IPS-15b (cell line): ENCODE measurements around the gene MMP17.
A peak's percentile ranks its signal among the peaks of the same experiment; 100 is the strongest.

ENCODE experiments used
- H3K27me3 ChIP-seq: one replicate; pipeline ENCODE4 v1.6.1; 2013; ENCODE audit warnings: low read length; ENCODE audit not compliant: control insufficient read depth, insufficient read depth
- H3K36me3 ChIP-seq: one replicate; pipeline ENCODE4 v1.6.1; 2013; ENCODE audit warnings: low read length; ENCODE audit not compliant: control insufficient read depth, insufficient read depth
- H3K4me1 ChIP-seq: one replicate; pipeline ENCODE4 v1.6.1; 2013; ENCODE audit warnings: mild to moderate bottlenecking, low read length; ENCODE audit not compliant: control insufficient read depth, insufficient read depth
- H3K4me3 ChIP-seq: one replicate; pipeline ENCODE4 v1.5.1; 2013; ENCODE audit warnings: low read depth, low read length
- H3K9ac ChIP-seq: one replicate; pipeline ENCODE4 v1.6.1; 2013; ENCODE audit warnings: low read depth, mild to moderate bottlenecking, low read length
- H3K9me3 ChIP-seq: one replicate; pipeline ENCODE4 v1.6.1; 2013; ENCODE audit warnings: mild to moderate bottlenecking, low read length; ENCODE audit not compliant: control insufficient read depth, insufficient read depth

The MMP17 gene

DNA sequence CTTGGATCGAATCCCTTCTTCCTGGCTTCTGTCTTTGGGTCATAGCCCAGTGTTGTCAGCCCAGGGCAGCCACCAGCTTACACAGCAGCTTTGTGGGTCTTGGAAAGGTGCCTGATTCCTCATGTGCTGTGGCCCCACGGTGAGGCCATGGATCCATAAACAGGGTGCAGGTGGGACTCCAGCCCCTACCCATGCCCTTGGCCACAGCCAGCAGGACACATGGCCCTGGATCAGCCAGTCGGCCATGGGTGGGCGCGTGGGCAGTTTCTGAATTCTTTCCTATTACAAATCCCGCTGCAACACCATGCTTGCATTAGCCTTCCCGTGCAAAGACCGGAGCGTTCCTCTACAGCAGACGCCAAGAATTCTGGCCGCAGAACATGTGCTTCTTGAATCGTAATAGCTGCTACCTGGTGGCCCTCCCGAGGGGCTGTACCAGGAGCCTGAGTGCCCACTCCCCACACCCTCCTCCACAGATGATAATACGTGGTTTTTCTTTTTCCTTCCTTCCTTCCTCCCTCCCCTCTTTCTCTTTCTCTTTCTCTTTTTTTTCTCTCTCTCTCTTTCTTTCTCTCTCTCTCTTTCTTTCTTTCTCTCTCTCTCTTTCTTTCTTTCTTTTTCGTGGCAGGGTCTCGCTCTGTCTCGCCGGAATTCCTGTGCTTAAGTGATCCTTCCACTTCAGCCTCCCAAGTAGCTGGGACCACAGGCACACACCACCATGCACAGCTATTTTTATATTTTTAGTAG, 2.9 kb upstream of the MMP17 start:
- H3K9ac ChIP-seq: no peak overlapping the region
- no peaks in the 10 kb centered on the region for H3K36me3 ChIP-seq
- no peaks in the 10 kb centered on the region for H3K9me3 ChIP-seq
- no peak overlapping the region for H3K4me3 ChIP-seq
- no peaks in the 10 kb centered on the region for H3K4me1 ChIP-seq
- peaks cover 12% of the 10 kb centered on the region for H3K27me3 ChIP-seq

DNA sequence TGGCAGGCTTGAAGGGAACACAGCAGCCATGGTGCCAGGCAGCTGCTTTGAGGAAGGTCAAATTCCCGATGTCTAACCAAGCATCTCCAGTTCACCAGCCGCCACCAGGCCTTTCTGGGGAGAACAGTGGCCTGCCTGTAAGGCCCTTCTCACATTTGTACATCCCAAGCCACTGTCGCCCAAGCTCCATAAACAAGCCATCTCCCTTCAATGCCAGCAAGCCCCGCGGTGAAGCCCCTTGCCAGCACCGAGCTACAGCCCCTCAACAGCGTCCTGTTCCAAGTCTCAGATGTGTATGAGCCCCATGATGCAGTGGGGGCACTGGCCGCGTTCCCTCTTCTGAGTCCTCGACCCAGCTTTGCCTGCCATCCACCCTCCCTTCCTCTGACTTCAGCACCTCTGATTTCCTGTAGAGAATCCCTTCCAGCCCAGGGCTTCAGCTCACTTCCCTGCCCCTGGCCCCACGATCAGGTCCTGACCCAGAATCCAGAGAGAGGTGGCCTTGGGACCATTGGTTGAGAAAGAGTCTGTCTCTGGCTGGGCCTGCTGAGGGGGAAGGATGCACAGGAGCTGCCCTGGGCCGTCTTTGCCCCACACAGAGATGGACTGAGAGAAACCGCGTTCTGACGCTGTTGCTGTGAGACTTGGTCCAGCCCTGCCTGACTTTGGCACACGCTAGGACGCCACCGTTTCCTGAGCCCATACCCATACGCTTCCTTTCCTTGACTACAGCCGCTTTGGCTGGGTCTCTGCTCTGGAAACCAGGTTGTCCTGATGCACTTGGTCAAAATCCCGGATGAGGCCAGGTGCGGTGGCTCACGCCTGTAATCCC, 1.9 kb upstream of the MMP17 start:
- Histone ChIP-seq H3K9me3 (no peaks in the 10 kb centered on the region), H3K4me1 (no peaks in the 10 kb centered on the region), H3K9ac (no peak overlapping the region), H3K27me3 (peaks cover 13% of the 10 kb centered on the region), H3K4me3 (no peak overlapping the region), H3K36me3 (no peaks in the 10 kb centered on the region)

DNA sequence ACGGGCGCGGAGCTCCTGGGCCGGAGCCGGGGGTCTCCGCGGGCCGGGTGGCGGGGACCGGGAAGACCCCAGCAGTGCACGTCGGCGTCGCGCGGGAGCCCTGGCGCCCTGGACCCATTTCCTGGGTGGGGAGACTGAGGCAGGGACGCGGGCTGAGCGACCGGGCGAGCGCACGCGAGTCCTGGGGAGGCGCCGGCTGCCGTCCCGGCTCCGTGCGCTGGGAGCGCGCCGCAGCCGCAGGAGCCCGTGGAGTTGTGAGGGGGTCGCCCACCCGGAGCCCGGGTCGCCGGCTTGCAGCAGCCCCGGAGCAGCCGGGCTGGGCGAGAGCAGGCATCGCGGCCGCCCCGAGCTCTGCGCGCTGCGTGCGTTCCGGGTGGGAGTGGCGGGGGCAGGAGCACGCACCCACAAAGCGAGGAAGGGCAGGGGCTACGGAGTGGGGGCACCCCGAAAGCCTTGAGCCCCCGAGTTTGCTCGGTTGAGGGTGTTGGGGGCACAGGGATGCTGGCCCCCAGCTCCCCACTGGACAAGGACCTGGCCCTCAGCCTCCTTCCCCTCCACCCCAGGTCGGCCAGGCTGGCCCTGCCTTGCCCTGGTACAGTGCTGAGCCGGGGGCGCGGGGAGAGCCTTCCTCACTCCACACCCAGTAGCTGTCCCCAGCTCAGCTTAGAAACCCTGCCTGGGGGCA, 620 bp downstream of the MMP17 start:
- no peaks in the 10 kb centered on the region for H3K4me1 ChIP-seq
- H3K9ac ChIP-seq: peak overlapping the region; percentile 37
- no peaks in the 10 kb centered on the region for H3K9me3 ChIP-seq
- H3K27me3 ChIP-seq: peaks cover 14% of the 10 kb centered on the region
- H3K36me3 ChIP-seq: no peaks in the 10 kb centered on the region
- H3K4me3 ChIP-seq: peak overlapping the region; percentile 60

DNA sequence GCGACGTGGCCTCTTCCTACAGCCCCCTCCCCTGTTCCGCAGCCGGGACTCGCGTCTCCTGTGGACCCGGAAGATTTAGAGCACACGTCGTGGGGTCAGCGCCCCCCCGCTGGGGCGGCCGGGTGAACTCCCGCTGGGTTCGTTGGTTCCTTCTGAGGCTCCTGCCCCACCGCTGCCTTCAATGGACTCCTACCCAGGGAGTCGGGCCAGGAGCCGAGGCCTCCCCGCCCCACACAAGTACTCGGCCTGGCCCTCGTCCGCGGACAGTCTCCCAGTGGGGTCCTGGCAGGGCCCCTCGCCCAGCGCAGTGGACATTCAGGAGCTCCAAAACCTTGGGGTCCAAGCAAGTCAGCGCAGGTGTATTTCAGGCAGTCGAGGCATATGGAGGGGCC, 1.2 kb downstream of the MMP17 start:
- peaks cover 14% of the 10 kb centered on the region for H3K27me3 ChIP-seq
- H3K9ac ChIP-seq: no peak overlapping the region
- peak overlapping the region; percentile 60 for H3K4me3 ChIP-seq
- H3K9me3 ChIP-seq: no peaks in the 10 kb centered on the region
- H3K36me3 ChIP-seq: no peaks in the 10 kb centered on the region
- H3K4me1 ChIP-seq: no peaks in the 10 kb centered on the region

DNA sequence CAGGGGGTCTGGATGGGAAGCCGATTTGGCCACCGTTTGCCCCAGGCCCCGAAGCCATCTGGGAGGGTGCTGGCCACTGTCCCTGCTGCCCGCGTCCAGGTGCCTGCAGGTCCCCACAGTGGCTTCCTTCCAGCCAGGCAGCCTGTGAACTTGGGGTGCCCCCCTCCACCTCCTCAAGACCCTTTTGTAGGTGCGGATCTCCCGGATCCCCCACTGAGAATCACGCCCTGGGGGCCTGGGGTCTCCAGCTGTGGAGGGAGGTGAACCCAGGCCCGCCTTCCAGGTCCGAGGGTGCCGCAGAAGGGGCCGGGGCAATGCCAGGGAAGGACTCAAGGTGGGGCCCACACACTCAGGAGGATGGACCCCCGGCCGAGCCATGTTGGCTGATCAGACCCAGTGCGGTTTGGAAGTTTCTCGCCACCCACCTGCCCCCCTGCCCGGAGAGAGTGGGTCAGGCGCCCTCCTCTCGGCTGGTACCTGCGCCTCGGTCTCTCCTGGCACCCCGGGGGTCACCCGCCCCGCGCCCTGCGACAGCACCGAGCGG, 1.7 kb downstream of the MMP17 start:
- H3K4me3 ChIP-seq: peak overlapping the region; percentile 60
- no peaks in the 10 kb centered on the region for H3K4me1 ChIP-seq
- peak overlapping the region; percentile 47 for H3K9ac ChIP-seq
- no peaks in the 10 kb centered on the region for H3K9me3 ChIP-seq
- H3K27me3 ChIP-seq: peaks cover 14% of the 10 kb centered on the region
- no peaks in the 10 kb centered on the region for H3K36me3 ChIP-seq

DNA sequence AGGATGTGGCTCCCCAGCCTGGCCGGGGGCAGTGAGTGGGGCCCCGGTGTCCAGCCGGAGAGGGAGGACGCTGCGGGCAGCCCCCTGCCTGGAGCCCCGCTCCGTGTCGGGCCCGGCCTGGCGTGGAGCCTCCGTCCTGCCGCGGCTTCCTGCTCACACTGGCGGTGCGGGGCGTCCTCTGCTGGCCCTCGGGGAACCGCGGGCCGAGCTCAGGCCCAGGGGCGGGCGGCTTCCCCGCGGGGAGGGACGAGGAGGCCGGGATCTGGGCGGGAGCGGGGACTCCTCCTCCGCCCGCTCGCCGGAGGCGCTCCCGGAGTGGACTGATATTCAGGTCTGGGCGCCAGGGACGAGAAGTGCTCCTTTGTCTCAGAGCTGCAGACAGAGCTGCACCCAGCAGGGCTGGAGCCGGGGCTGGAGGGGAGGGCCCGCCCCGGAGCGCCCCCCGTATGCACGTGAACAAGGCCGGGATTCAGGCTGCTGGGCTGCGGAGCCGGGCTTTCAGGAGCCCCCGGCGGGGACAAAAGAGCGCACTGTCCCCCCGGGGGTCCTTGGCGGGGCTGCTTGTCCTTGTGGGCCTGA, 2.2 kb downstream of the MMP17 start:
- Histone ChIP-seq H3K27me3 (peaks cover 14% of the 10 kb centered on the region), H3K4me1 (no peaks in the 10 kb centered on the region), H3K9me3 (no peaks in the 10 kb centered on the region), H3K9ac (peak overlapping the region; percentile 47), H3K4me3 (peak overlapping the region; percentile 60), H3K36me3 (no peaks in the 10 kb centered on the region)

DNA sequence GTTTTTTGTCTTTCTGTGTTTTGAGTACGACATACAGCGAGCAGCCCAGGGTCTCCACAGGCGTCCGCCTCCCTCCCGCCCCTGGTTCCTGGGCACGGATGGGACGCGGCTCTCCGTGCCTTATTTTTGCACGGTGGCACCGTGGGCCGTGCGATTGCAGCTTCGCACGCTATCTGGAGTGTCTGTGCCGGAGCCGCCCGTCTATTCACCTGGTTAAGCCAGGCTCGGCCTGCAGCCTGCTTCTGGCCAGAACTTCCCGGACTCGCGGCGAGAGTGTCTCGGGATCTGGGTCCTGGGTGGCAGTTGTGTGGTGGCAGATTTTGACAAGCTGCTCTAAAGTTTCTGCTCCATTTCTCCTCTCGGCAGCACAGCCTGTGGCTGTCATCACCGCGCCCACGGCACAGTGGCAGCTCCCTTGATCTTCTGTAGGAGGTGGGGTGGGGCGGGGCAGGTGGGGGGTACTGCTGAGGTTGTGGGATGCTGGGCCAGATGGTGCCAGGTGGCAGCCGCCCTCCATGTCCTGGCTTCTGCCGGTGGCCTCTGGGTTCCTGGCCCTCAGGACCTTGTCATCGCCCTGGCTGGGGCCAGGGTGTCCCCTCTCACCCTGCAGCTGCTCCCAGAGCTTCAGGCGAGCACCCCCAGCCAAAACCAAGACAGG, 2.9 kb downstream of the MMP17 start:
- Histone ChIP-seq H3K4me3 (peak overlapping the region; percentile 60), H3K9me3 (no peaks in the 10 kb centered on the region), H3K36me3 (no peaks in the 10 kb centered on the region), H3K27me3 (peaks cover 14% of the 10 kb centered on the region), H3K4me1 (no peaks in the 10 kb centered on the region), H3K9ac (peak overlapping the region; percentile 47)

DNA sequence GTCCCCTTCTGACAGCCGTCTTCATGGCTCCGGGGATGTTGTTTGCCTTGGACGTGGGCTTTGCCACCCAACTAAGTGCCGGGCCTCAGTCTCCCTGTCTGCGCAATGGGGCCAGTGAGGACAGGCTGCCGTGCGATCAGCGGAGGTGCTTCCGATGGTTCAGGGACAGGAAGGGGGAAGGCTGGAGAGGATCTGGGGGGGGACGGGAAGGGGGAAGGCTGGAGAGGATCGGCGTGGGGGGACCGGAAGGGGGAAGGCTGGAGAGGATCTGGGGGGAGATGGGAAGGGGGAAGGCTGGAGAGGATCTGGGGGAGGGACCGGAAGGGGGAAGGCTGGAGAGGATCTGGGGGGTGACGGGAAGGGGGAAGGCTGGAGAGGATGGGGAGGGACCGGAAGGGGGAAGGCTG, 3.4 kb downstream of the MMP17 start:
- Histone ChIP-seq H3K4me3 (peak overlapping the region; percentile 60), H3K27me3 (peaks cover 14% of the 10 kb centered on the region), H3K4me1 (no peaks in the 10 kb centered on the region), H3K9me3 (no peaks in the 10 kb centered on the region), H3K9ac (no peak overlapping the region), H3K36me3 (no peaks in the 10 kb centered on the region)

DNA sequence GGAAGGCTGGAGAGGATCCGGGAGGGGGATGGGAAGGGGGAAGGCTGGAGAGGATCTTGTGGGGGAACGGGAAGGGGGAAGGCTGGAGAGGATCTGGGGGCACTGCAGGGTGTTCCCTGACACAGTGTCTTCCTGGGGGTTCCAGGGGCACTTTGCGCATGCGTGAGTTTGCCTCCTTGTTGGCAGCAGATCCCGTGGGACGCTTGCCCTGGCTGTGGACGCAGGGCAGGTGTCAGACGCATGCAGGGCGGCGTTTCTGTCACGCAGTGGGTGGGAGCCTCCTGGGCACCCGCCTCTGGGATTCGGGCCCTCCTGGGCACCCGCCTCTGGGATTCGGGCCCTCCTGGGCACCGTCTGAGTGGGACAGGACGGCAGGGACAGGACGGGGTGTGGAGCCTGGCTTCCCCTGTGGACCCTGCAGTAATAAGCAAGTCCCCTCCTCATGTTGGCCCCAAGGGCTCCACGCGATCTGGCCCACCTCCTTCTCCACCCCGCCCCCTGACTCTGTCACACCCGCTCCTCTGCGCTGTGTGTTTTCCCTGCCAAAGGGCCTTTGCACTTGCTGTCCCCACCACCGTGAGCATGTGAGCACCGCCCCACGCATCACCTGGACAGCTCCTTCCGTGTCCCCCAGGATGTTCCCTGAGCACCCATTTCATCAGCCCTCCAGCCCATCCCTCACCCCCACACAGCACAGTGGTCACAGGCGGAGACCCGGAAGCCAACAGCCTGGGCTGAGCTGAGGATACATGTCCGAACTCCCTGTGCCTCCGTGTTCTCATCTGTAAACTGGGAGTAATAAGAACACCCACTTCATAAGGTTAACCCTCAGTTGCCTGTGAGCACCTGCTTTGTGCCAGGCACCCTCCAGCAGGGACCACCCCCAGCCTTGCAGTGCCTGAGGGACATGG, 4.4 kb downstream of the MMP17 start:
- no peak overlapping the region for H3K9ac ChIP-seq
- H3K4me3 ChIP-seq: no peak overlapping the region

DNA sequence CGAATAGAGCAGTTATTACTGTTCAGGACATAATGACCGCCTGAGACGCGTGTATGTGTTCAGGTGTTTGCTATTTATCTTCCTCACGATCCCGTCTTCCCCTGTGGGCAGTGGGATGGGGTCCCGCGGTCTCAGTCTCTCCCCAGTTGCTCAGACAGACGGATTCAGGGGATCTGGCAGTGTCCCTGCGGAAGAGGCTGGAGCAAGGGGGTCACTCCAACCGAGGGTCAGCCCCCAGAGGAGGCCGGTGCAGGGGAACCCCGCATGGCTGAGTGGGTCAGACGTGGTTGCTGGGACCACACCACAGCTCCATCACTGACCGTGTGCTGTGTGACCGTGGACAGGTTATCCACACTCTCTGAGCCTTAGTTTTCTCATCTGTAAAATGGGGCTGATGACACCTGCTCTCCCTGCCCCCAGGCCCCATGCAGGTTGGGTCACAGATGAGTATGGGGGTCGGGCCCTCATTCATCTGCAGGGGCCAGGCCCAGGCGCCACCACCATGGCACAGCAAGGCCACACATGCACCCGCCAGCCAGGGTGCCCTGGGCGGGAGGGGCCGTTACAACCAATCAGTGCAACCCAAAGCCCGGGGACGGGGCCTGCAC, 5.2 kb downstream of the MMP17 start:
- Histone ChIP-seq H3K9me3 (no peaks in the 10 kb centered on the region), H3K4me1 (no peaks in the 10 kb centered on the region), H3K27me3 (peaks cover 14% of the 10 kb centered on the region), H3K4me3 (no peak overlapping the region), H3K9ac (no peak overlapping the region), H3K36me3 (no peaks in the 10 kb centered on the region)

More for the DNA sequence above, 4.4 kb downstream of the MMP17 start:
- no peaks in the 10 kb centered on the region for H3K4me1 ChIP-seq
- no peaks in the 10 kb centered on the region for H3K36me3 ChIP-seq
- H3K27me3 ChIP-seq: peaks cover 14% of the 10 kb centered on the region
- H3K9me3 ChIP-seq: no peaks in the 10 kb centered on the region
